HepG2 (cell line): ENCODE results near the gene PHLPP2. TPM values are rescaled to one million over a fixed set of nuclear protein-coding genes. Genes with fewer than 3 reads are reported as not detected.
A peak's percentile ranks its signal among the peaks of the same experiment; 100 is the strongest.

ENCODE experiments used
- MED8 ChIP-seq: sonication (generic); formaldehyde crosslinking; IDR thresholded peaks from 2 replicates; pipeline ENCODE4 v1.8.1; 2023; ENCODE audit warnings: mild to moderate bottlenecking, missing genetic modification reagents; ENCODE audit not compliant: insufficient replicate concordance
- SIN3A ChIP-seq: IDR thresholded peaks from 2 replicates; pipeline ENCODE4 v1.6.1; 2011; ENCODE audit warnings: low read depth, mild to moderate bottlenecking, control low read depth, low read length, borderline replicate concordance
- ZFYVE20 ChIP-seq: sonication (generic); formaldehyde crosslinking; IDR thresholded peaks from 2 replicates; pipeline ENCODE4 v1.8.0; 2023; ENCODE audit warnings: low read depth, mild to moderate bottlenecking, moderate library complexity, missing genetic modification reagents, borderline replicate concordance
- ZNF251 ChIP-seq: sonication (generic); formaldehyde crosslinking; IDR thresholded peaks from 2 replicates; pipeline ENCODE4 v1.9.0; 2021; ENCODE audit warnings: mild to moderate bottlenecking, missing genetic modification reagents
- ZNF337 ChIP-seq: sonication (generic); formaldehyde crosslinking; IDR thresholded peaks from 2 replicates; pipeline ENCODE4 v1.5.1; 2020; ENCODE audit warnings: missing genetic modification reagents, low read depth, mild to moderate bottlenecking, borderline replicate concordance
- ZNF567 ChIP-seq: sonication (generic); formaldehyde crosslinking; IDR thresholded peaks from 2 replicates; pipeline ENCODE4 v1.8.1; 2023; ENCODE audit warnings: mild to moderate bottlenecking, missing genetic modification reagents, borderline replicate concordance
- ZNF839 ChIP-seq: sonication (generic); formaldehyde crosslinking; IDR thresholded peaks from 2 replicates; pipeline ENCODE4 v1.4.0; 2020; ENCODE audit warnings: missing genetic modification reagents, mild to moderate bottlenecking, borderline replicate concordance
- ZNF850 ChIP-seq: sonication (generic); formaldehyde crosslinking; conservative IDR thresholded peaks from 2 replicates; pipeline ENCODE4 v1.9.0; 2021; ENCODE audit warnings: mild to moderate bottlenecking, missing genetic modification reagents
- ZSCAN20 ChIP-seq: sonication (generic); formaldehyde crosslinking; IDR thresholded peaks from 2 replicates; pipeline ENCODE4 v1.4.0; 2020; ENCODE audit warnings: missing genetic modification reagents, mild to moderate bottlenecking, borderline replicate concordance
- polyA plus RNA-seq, 8 experiments: library from polyadenylated mRNA; depleted of rRNA in 3 of 8; stranded (reverse) in 7 of 8; unstranded in 1 of 8; fragments of >200 nt; fragmentation: Illumina TruSeq in 4 of 8; extraction: Trizol in 4 of 8; gene quantifications; 2 replicates each; pipeline versions ENCODE4 v1.2.1 to v1.2.3, GENCODE V29; 2011 to 2016; ENCODE audit warnings: low read depth in 4 of 8, missing spikeins in 1 of 8, mixed read lengths in 1 of 8; ENCODE audit not compliant: insufficient read depth in 1 of 8
- total RNA-seq, 5 experiments: library from RNA; depleted of rRNA; stranded (reverse); fragments of >200 nt; fragmentation: Illumina TruSeq; extraction: Trizol; gene quantifications; 2 replicates each; pipeline ENCODE4 v1.2.3, GENCODE V29; 2016; ENCODE audit warnings: low read depth in 1 of 5
- TF ChIP-seq, protein P1 (sequence below): sonication (generic); formaldehyde crosslinking; conservative IDR thresholded peaks from 2 replicates; pipeline ENCODE4 v1.4.0; 2020; ENCODE audit warnings: mild to moderate bottlenecking, missing genetic modification reagents, moderate library complexity
- TF ChIP-seq, protein P2 (sequence below), 2 experiments: fragments of 450-650 bp in 1 of 2; sonication (generic) in 1 of 2; formaldehyde crosslinking; IDR thresholded peaks; 2 replicates each; pipeline versions ENCODE4 v1.5.0 to v1.8.0; 2020 to 2022; ENCODE audit warnings: mild to moderate bottlenecking in 1 of 2, missing genetic modification reagents in 1 of 2
- TF ChIP-seq, protein P3 (sequence below): sonication (generic); formaldehyde crosslinking; IDR thresholded peaks from 2 replicates; pipeline ENCODE4 v1.4.0; 2020; ENCODE audit warnings: mild to moderate bottlenecking, missing genetic modification reagents
- TF ChIP-seq, protein P4 (sequence below): sonication (generic); formaldehyde crosslinking; IDR thresholded peaks from 2 replicates; pipeline ENCODE4 v1.4.0; 2020; ENCODE audit warnings: mild to moderate bottlenecking, missing genetic modification reagents

The PHLPP2 gene
- total and polyA plus RNA-seq, 2 of the 13 experiments (the other 11 are each of a cell fraction or from before 2014, with no cell fraction given) = 8.9 TPM

DNA sequence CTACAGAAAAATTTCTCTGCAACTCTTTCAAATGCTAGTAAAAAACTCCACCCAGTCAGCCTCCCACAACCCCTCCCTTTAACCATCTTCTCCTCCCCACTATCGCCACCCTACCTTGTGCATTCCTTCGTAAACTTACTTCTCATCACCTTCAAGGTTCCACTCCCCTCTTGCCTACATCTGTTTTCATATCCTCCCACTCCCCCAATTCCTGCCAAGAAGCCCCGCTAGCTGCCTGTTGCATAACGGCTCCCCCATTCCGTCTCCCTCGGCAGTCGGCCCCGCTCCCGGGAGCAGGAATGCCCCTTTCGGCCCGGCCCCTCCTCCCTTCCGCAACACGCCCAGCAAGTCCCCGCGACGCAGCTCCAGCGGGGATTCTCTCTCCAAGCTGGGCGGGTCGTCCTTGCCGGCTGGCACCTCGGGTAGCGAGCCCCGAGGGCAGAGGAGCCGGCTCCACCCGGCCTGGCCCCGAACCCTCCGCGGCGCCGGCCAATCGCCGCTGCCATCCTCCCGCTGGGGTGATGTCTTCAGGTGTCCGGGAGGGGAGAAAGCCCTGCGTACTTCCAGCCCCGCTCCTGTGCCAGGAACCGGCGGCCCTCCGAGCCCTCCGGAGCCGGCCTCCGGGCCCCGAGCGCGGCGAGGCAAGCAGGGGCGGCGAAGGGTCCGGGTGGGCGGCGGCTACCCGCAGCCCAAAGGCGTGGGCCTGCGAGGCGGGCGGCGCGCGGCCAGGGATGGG lies 1.5 kb downstream of the PHLPP2 start (continued):
- TF ChIP-seq, protein P1, sequence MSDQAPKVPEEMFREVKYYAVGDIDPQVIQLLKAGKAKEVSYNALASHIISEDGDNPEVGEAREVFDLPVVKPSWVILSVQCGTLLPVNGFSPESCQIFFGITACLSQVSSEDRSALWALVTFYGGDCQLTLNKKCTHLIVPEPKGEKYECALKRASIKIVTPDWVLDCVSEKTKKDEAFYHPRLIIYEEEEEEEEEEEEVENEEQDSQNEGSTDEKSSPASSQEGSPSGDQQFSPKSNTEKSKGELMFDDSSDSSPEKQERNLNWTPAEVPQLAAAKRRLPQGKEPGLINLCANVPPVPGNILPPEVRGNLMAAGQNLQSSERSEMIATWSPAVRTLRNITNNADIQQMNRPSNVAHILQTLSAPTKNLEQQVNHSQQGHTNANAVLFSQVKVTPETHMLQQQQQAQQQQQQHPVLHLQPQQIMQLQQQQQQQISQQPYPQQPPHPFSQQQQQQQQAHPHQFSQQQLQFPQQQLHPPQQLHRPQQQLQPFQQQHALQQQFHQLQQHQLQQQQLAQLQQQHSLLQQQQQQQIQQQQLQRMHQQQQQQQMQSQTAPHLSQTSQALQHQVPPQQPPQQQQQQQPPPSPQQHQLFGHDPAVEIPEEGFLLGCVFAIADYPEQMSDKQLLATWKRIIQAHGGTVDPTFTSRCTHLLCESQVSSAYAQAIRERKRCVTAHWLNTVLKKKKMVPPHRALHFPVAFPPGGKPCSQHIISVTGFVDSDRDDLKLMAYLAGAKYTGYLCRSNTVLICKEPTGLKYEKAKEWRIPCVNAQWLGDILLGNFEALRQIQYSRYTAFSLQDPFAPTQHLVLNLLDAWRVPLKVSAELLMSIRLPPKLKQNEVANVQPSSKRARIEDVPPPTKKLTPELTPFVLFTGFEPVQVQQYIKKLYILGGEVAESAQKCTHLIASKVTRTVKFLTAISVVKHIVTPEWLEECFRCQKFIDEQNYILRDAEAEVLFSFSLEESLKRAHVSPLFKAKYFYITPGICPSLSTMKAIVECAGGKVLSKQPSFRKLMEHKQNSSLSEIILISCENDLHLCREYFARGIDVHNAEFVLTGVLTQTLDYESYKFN (CRISPR knock-in tag) = peak; percentile 28; the same call in 1 of the 2 replicates
- no peak for TF ChIP-seq ZFYVE20 (CRISPR knock-in tag)
- no peak for TF ChIP-seq ZNF251 (CRISPR knock-in tag)
- peak; percentile 81; the same call in 1 of the 2 replicates for TF ChIP-seq SIN3A
- TF ChIP-seq, protein P2, sequence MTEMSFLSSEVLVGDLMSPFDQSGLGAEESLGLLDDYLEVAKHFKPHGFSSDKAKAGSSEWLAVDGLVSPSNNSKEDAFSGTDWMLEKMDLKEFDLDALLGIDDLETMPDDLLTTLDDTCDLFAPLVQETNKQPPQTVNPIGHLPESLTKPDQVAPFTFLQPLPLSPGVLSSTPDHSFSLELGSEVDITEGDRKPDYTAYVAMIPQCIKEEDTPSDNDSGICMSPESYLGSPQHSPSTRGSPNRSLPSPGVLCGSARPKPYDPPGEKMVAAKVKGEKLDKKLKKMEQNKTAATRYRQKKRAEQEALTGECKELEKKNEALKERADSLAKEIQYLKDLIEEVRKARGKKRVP (CRISPR knock-in tag; IDR thresholded peaks at IDR 0.05) = peak in 1 of 2 experiments; percentile 59; a peak in 1 of 4 replicates
- no peak for TF ChIP-seq ZNF337 (CRISPR knock-in tag)
- no peak for TF ChIP-seq MED8 (CRISPR knock-in tag)
- TF ChIP-seq, protein P3, sequence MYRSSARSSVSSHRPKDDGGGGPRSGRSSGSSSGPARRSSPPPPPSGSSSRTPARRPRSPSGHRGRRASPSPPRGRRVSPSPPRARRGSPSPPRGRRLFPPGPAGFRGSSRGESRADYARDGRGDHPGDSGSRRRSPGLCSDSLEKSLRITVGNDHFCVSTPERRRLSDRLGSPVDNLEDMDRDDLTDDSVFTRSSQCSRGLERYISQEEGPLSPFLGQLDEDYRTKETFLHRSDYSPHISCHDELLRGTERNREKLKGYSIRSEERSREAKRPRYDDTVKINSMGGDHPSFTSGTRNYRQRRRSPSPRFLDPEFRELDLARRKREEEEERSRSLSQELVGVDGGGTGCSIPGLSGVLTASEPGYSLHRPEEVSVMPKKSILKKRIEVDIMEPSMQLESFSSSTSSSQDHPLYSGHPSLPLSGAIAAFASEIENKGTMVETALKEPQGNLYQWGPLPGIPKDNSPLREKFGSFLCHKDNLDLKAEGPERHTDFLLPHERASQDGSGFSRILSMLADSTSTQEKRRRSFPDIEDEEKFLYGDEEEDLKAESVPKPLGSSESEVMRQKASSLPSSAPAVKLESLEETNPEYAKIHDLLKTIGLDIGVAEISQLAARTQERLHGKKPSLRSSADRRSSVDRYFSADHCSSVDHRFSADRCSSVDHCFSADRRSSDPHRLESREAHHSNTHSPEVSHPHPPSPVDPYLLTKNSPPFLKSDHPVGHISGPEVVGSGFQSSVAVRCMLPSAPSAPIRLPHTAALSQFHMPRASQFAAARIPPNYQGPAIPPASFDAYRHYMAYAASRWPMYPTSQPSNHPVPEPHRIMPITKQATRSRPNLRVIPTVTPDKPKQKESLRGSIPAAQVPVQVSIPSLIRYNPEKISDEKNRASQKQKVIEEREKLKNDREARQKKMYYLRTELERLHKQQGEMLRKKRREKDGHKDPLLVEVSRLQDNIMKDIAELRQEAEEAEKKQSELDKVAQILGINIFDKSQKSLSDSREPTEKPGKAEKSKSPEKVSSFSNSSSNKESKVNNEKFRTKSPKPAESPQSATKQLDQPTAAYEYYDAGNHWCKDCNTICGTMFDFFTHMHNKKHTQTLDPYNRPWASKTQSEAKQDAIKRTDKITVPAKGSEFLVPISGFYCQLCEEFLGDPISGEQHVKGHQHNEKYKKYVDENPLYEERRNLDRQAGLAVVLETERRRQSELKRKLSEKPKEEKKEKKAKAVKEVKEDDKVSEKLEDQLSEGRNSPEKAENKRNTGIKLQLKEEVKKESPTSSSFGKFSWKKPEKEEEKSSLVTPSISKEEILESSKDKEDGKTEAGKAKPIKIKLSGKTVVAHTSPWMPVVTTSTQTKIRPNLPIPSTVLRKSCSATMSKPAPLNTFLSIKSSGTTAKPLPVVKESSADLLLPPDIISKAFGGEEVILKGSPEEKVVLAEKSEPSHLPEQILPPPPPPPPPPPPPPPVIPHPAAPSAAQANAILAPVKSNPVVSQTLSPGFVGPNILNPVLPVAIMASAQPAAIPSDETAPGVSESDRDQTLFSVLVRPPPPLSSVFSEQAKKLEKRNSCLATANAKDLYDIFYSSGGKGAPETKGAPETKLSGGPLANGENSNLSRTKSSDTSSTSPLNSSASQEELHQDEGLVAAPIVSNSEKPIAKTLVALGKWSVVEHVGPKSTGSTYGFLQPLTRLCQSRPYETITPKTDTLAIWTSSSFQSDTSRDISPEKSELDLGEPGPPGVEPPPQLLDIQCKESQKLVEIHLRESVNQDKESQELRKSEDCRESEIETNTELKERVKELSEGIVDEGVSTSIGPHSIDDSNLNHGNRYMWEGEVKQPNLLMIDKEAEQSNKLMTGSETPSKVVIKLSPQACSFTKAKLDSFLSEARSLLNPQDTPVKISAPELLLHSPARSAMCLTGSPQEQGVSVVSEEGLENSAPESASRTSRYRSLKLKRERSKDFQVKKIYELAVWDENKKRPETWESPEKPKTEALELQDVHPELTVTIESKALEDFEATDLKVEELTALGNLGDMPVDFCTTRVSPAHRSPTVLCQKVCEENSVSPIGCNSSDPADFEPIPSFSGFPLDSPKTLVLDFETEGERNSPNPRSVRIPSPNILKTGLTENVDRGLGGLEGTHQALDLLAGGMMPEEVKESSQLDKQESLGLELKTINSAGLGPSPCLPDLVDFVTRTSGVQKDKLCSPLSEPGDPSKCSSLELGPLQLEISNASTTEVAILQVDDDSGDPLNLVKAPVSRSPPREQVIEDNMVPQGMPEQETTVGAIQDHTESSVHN (CRISPR knock-in tag) = peak; percentile 62; the same call in 1 of the 2 replicates
- TF ChIP-seq, protein P4, sequence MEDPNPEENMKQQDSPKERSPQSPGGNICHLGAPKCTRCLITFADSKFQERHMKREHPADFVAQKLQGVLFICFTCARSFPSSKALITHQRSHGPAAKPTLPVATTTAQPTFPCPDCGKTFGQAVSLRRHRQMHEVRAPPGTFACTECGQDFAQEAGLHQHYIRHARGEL = peak; percentile 47; the same call in 1 of the 2 replicates
- 0 out of 2 replicates have a peak, but pooled peaks have one; percentile 52 for TF ChIP-seq ZSCAN20
- peak; percentile 95 for TF ChIP-seq ZNF567
- 0 out of 2 replicates have a peak, but pooled peaks have one; percentile 61 for TF ChIP-seq ZNF839 (CRISPR knock-in tag)
- TF ChIP-seq ZNF850 (CRISPR knock-in tag) = 0 out of 2 replicates have a peak, but pooled peaks have one; percentile 59
